Suppressor macrophage treated with lipopolysaccharide for 4 hours (primary cell): ENCODE data around the gene PRC1.
"Not testable (repeated sequence)": the region's sequence is repeated elsewhere in the genome, so short reads cannot be mapped to it uniquely, and the experiment has no call there.

Experiments used
- DNase-seq: peaks from one replicate; pipeline ENCODE4 v3.0.0-alpha.2; 2020

PRC1 gene

GRCh38 chr15:90931828-90932659 is 62.3 kb downstream of the PRC1 start, which contains the start of gene HDDC3:
Gene HDDC3, minus strand, starts transcription at chr15:90932549. Its CDS starts 9 bp downstream, at chr15:90932540.
- peak; percentile 94 for DNase-seq

DNA sequence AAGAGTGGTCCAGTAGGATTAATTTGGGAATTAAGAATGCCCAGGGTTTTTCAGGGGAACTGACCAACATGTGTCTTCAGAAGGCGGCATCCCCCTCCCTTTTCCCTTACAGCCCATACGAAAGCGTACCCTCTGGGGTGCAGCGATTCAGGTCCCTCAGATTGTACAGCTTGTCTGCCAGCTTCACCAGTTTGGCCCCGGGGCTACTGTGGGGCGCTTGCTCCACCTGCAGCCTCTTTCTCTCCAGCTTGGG is 62.8 kb downstream of the PRC1 start:
- DNase-seq = no peak

DNA sequence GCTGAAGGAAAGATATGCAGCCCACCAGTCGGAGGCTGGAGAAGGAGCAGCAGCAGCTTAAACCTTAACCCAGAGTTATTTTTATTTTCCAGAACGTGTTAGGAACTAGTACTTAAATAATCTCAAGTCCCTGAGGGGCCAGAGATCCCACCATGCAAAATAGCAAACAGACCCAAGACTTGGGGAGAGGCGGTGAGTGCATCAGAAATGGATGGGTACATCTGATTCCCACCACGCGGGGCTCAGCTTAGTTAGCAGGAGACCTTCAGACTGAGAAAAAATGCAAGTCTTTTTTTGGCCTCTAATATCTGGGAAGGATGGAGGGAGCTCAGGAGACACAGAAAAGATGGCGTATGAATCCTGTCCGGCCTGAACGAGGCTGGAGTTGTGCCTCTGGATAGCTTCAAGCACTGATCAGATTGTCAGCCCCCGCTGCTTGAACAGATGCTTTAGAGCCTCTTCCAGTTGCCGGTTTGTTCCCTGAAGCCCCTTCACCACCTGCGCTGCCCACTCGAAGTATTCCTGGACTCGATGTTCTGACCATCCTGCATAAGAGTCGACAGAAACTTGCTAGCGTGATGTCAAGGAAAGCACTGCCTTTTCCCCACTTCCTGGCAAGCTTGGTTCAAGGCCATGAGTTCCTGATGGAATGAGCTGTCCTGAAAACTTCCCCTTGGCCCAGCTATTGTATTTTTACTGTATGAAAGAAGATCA is 63.3 kb downstream of the PRC1 start:
- peak; percentile 52 for DNase-seq

DNA sequence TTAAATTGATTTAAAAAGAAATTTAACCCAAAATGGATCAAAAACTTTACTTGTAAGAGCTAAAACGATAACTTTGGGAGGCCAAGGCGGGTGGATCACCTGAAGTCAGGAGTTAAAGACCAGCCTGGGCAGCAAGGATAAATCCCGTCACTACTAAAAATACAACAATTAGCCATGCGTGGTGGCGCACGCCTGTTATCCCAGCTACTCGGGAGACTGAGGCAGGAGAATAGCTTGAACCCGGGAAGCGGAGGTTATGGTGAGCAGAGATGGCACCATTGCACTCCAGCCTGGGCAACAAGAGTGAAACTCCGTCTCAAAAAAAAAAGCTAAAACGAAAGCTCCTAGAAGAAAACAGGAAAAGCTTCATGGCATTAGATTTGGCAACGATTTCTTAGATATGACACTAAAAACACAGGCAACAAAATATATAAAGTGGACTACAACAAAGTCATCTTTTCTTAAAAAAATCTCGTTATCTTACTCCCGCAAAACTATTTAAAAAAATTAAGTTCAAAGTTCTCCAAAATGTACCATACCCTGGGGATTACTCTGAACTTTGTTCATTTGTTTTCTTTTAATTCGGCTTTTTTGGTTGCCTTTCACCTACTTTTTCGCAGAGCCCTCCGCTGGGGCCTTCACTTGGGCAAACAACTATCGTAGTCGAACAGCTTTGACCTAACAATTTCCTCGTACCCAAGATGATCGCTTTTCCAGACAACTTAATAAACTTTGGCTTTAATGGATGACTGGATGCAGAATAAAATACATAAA is 64.9 kb downstream of the PRC1 start:
- peak; percentile 63 for DNase-seq

DNA sequence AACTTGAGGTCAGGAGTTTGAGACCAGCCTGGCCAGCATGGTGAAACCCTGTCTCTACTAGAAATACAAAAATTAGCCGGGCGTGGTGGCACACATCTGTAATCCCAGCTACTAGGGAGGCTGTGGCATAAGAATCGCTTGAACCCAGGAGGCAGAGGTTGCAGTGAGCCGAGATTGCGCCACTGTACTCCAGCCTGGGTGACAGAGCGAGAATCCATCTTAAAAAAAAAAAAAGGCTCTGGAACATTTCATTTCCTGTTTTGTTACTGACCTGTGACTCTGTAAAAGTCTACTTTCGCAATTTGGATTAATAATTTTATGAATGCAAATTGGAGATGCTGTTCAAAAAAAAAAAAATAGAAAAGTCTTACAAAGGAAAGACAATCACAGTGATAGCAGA is 66.2 kb downstream of the PRC1 start:
- peak; percentile 61 for DNase-seq

DNA sequence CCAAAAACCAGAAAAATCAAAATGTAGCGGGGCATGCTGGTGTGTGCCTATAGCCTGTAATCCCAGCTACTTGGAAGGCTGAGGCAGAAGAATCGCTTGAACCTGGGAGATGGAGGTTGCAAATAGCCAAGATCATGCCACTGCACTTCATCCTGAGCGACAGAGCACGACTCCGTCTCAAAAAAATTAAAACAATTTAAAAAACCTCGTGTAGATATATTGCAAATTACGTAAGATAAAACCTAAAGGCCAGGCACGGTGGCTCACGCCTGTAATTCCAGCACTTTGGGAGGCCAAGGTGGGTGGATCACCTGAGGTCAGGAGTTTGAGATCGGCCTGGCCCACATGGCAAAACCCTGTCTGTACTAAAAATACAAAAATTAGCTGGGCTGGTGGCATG is 67.6 kb downstream of the PRC1 start:
- DNase-seq = not testable (repeated sequence)

- DNase-seq = no peak
Observed at GRCh38 chr15:90924375-90924774, 70.0 kb downstream of the PRC1 start.

DNA sequence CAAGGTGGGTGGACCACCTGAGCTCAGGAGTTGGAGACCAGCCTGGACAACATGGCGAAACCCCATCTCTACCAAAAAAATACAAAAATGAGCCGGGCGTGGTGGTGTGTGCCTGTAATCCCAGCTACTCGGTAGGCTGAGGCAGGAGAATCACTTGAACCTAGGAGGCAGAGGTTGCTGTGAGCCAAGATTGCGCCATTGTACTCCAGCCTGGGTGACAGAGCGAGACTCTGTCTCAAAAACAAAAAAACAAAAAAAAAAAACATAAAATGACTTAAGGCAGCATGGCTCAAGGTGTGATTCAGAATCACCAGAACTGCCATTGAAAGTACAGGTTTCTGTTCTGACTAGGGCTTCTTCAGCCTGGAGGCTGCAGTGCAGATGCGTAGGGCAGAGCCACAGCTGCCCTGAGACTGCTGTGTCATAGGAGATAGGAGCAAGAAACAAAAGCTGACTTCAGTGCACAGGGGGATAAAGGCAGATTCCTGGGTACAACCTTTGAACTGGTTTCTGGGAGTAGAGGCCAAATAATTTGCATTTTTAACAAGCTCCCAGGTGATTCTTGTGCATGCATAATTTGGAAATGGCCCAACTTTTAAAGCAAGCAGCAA is 71.5 kb downstream of the PRC1 start:
- DNase-seq = not testable (repeated sequence)

DNA sequence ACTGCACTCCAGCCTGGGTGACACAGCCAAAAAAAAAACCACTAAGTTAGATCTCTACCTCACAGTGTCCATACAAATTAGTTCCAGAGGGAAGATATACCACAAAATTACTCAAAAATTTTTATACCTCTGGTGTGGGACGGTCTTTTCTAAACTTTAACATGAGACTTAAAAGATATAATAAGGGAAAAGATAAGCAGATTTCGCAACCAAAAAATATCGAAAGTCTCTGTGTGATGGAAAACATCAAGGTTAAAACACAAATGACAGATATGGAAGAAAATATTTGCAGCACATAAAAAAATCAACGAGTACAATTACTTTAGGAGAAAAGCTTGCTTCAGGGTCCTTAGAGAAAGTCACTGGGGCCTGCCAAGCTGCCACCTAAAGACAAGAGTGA is 72.4 kb downstream of the PRC1 start:
- DNase-seq = no peak

DNA sequence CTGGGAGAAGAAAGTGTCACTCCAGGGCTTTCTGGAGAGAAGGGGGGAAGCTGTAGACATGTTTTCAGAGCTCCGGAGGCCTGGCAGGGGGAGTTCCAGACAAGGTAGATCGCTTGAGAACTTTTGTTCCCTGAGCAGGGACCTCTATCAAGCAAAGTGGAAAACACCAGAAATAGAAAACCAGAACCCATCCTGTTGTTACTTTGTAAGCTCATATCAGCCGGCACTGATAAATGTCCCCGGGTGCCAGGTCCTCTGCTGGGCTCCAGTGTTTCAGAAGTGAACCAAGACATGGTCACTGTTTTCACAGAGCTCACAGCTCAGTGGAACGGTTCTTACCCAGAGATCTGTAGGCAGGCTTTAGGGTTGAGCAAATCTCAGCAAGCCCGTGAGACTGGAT is 75.5 kb downstream of the PRC1 start:
- DNase-seq = no peak

GRCh38 chr15:90918034-90918788 is 76.1 kb downstream of the PRC1 start:
- DNase-seq = no peak

- no peak for DNase-seq
Observed at GRCh38 chr15:90917569-90917968, 76.8 kb downstream of the PRC1 start.

DNA sequence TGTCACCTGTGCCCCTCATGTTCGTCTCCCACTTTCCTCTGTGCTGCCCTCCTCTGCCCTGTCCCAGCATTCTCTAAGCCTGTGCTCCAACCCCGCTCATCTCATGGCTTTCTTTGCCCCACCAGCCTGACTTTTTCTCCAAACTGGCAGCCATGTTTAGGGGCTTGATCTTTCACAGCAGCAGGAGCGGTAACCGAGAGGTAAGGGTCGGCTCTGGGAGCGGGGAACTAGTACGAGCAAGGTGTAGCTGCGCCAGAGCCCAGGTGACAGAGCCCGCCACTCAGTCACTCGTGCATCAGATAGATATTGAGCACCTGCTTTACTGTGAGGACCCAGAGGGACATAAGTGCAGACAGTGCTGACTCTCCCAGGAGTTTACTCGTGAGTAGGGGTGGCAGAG is 77.9 kb downstream of the PRC1 start:
- DNase-seq = no peak
